NCI-H524 (cell line): Measurements from ENCODE around the gene NAT9.

Experiments
- DNase-seq, 2 experiments: peaks; one replicate each; lab custom pipeline; 2025; lab: John Stamatoyannopoulos, UW

Gene NAT9

DNA sequence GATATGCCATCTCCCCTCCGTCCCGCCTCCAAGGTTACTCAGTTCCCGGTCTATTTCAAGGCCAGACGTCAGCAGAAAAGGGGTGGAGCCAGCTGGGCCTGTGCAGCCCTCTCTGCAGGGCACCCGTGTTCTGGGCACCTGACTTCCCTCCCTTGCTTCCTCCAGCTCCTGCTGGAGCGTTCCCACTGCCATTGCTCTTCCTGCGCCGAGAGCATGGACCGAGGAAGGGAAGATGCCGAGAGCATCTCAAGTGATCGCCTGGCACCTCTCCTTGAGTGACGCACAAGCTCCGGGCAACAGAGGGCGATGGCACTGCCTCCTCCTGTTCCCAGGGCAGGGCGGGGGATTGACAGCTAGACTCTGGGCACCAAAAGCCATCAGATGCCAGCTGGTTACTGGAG lies 29.4 kb upstream of the NAT9 start:
- no peak for DNase-seq

DNA sequence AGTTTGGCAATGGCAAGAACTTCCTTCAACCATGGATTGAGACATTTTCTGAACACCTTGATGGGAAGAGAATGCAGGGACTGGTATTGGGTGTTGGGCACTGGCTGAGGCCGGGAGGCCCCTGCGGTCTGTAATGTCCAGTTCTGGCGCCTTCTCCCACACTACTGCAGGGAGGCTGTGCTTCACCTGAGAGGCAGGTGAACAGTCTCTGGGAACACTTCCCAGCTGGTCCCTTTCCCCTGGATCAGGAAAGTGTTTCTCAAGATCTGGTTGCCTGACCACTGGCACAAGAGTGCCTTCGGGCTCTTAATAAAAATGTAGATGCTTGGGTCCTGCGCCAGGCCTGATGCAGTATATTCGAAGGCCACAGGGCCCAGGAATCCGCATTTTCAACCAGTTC lies 28.5 kb upstream of the NAT9 start:
- DNase-seq: no peak

DNA sequence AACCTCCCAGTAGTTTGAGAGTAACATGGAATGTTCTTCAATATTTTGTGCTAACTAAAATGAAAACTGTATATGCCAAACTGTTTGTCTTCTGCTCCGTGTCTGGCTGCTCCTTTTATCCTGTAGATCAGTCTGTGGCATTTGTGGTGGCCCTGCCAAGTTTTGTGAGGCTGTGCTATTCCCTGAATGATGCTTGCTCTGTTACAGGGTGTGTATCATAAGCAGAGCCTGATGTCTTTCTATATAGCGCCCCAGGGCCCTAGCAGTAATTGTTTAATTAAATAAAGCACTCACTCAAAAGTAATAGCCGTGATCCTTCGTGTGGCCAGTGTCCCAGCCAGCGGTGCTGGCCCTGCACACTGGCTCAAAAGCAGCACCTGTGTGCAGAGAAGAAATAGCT lies 27.8 kb upstream of the NAT9 start:
- no peak for DNase-seq

DNA sequence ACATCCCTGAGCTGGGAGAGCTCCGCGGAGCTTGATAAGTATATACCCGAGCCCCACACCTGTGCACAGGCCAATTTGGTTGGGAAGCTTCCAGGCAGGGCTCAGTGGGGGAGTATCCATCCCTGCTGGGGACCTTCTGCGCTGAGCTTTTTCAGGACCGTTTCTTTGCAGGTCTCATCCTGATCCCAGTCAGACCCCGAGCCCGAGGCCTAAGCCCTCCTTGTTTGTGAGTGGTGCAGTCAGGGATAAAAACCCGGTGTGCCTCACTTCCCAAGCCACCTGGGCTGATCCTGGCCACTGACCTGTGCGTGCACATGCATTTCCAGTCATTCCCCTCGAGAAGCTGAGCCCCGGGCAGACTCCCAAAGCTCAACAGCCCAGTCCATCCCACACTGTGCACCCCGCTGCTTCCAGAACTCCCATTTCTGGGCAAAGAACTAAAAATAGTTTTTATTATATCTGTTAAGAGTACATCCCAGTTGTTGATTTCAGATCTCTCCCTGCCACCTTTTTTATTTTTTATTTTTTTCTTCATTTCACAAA lies 27.3 kb upstream of the NAT9 start:
- no peak for DNase-seq

DNA sequence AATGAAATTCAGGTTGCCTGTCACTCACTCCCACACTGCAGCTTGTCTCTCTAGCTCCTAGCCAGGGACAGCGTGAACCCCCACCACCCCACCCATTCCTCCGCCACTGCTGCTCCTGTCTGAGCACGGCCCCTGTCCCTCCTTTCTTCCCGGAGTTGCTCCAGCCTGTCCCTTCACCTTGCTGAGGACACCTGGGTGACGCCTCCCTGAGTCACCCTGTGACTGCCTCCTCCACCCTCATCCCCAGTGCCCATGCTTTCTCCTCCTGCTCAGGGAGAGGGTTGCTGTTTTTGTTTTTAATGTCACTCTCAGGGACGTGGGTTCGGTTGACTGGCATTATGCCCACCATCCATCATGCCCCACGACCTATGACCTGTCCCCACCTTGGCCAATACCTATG lies 25.8 kb upstream of the NAT9 start:
- DNase-seq: no peak

DNA sequence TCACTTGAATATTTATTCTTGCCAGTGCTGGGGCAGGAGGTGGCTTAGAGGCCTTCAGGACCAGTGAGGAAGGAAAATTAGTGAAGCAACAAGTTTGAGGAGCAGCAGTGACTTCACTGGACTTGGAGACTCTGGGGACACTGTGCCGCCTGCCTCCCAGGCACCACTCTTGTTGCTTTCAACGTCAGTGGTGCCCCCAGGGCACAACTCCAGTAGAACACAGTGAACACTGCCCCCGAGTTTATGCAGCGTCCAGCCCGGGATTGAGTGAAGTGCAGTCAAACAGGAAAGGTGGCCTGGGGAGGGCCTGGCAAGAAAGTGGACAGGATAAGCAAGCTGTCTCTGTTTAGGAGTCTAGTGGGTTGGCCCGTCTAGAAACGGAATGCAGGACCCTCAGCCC lies 24.4 kb upstream of the NAT9 start:
- DNase-seq: no peak

DNA sequence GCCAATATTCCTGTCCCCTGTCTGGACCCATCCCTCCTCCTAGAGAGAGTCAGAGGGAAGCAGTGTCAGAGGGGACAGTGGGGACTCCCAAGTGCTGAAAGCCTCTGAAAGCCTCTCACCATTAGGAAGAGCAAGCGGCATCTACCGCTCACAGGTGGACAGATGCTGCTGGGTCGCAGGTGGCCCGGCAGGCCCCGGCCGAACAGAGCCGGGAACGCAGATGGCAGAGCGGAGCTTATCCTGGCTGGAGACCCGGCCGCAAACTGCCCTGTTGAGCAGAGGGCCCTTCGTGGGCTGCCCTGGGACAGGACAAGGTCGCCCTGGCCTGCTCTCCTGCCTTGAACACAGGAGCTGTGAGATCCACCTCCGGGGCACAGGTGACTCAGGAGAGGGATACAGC lies 23.0 kb upstream of the NAT9 start:
- DNase-seq: no peak

DNA sequence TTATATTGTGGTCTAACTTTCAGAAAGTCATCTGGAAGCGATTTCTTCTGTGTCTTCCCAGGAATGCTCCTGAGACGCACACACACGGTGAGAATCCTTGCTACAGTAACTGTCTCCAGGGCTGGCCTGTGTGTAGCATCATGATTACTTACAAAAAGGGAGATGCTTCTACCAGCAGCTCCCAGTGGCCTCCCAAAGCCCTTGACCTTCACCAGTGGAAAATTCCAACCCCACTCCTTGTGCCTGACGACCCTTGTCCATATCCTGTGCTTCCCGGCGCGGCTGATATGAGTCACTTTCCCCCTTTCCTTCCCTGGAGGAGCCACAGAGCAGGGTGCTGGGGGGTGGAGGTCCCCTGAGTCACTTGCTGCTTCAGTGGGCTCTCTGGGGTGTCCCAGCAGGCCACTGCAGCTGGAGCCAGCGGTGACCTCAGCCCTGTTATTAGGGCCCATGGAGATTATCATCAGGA lies 22.1 kb upstream of the NAT9 start:
- DNase-seq: no peak

DNA sequence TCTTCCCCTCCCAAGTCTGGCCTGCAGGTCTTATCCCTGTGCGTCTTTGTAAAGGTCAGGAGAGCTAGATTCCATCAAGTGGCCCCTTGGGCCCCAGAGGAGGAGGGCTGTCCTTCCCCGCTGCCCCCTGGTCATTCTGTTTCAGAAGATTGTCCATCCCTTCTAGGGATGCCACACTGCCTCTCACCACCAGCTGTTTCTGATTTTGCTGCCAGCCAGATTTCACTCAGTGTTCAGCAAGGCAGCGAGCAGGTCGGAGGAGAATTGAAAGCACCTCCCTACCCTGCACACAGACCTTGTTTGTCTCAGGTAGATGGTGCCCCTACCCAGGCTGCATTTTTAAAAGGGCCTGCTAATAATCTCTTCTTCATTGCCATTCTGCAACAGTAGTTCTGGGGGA lies 21.7 kb upstream of the NAT9 start:
- no peak for DNase-seq

DNA sequence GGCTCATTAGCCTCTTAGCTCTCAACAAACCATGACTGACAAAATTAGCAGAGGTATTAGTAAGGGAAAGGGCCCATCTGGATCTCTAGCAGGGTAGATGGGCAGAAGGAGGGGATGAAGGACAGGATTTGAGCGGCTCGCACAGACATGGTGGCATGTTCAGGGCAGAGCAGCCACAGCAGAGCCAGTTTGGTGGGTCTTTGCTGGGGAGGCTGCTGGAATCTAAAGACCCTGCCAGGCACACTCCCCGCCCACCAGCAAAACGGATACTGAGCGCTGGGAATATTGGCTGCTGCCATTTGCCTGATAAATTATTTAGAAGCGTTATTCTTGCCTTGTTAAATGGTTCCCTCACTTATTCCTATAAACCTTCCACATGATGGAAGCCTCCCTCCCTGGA lies 20.7 kb upstream of the NAT9 start:
- peak in 1 of 2 experiments; percentile 47 for DNase-seq

DNA sequence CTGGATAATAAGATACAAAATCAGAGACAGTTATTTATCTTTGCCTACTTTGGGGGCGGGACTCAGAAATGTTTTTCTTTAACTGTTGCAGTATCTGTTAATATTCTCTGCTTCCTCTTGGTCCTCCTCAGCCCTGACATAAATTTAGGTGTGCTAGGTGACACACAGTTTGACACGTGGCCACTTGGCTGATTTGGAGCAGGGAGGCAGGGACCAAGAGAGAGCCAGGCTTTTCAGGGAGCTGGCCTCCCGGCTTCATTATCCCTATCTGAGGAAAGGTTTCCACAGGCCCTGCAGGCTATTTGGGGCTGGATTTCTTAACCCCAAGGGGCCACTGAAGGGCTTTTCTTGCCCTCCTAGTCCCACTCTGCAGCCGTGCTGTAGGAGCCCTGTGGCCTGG lies 20.1 kb upstream of the NAT9 start:
- no peak for DNase-seq

DNA sequence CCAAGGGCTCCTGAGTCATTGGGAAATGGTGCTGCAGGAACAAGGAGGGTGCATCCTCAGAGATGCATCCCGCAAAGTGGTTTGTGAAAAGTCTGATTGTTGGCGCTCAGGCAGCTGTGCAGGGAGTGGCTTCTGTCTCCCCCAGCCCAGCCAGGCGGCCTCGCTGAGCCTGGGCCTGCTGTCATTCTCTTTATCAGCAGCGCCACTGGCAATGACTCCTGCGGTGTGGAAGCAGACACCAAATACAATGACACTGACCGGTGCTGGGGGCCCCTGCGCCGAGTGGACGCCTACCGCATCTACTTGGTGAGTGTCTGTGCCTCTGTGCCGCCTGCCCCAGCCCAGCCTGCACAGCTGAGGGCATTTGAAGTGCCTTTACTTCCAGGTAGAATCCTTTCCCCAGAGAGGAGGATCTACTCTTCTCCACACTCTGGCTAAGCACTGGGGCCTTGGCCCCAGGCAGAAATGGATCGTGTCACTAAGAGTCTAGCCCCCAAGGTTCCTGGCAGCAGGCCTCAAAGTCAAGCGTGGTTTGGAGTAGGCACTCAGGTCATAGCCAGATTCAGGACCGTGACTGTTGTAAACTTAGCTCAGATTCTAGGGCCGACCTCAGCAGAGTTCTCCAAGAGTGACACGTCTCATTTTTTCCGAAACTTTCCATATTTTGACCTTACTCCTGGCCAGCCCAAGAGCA lies 19.3 kb upstream of the NAT9 start:
- no peak for DNase-seq

DNA sequence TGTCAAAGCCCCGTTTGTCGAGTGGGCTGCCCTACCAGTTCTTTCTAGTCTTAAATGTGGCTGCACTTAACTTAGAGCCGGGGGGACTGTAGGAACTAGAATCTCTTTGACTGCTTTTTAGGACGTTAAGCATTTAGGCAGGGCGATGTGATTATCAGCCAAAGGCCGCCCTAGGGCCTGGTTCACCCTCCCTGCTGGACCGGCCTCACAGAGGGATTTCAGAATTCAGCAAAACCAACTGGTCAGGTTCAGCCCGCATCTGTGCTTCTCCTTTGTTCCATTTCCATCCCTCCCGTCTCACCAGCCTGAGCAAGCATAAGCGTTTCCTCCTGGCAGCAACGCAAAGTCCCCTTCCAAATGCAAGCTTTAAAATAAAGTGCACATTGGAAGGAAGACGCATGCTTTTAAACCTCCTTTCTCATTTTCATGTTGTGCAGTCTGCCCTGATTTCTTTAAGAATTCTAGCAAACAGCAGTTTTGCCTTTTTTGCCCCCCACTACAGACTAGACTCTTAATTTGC lies 16.5 kb upstream of the NAT9 start:
- no peak for DNase-seq

DNA sequence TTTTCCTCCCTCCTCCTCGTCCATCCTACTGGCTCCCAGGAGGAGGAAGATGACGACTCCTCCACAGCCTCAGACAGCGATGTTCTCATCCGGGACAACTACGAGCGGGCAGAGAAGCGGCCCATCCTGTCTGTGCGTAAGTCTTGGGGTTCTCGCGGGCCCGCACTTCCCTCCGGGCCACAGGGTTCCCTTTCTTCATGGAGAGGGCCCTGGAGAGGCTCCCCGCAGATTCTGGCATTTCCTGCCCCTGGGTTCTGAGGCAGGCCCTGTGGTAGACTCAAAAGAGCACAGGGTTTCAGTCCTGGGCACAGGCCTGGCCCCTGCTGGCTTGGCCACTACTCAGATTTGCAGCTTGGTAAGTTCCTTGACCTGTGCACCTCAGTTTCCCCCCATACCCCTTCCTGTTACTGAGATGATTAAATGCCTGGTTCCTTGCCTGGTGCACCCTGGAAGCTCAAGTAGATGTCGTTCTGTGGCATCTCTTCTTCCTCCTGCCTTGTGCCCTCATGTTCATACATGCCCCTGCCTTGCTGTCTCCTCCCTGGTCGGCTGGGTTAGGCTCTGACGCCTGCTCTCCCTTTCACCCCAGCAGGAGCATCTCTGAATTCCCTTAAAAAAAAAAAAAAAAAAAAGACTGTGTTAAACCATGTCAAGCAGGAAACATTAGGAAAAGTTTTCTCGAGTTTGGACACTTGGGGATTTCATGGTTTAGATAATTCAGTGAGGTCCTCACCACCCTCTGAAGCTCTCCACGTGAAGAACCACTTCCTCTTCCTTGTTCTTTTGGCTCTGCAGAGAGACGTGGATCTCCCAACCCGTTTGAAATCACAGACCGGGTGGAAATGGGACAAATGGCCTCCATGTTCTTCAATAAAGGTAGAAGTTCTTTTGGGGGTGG lies 14.3 kb upstream of the NAT9 start:
- no peak for DNase-seq

DNA sequence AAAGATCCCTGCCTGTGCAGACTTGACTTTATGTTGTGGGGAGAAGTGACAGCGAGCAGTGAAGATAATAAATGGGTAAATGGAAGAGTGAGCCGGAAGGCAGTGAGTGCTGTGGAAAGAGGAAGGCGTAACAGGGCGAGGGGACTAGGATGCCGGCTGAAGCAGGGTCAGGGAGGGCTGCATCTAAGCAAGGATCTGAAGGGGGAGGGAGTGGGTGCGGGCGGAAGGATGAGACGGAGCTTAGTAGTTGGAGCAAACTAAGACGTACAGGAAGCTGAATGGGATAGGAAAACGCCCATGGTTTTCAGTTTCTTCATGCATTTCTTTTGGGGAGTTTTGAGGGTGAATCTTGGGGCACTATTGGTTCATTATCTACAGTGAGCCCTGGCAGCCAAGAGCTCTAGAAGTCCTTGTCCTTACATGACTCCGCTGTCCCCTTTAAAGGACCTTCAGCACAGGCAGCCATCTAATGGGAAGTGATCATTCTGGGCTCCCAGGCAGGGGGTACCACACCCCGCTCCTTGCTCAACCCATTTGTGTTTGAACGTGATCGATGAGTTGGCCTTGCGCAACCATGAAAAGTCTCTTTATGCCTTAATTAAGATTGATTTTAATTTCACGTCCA lies 10.4 kb upstream of the NAT9 start:
- no peak for DNase-seq

DNA sequence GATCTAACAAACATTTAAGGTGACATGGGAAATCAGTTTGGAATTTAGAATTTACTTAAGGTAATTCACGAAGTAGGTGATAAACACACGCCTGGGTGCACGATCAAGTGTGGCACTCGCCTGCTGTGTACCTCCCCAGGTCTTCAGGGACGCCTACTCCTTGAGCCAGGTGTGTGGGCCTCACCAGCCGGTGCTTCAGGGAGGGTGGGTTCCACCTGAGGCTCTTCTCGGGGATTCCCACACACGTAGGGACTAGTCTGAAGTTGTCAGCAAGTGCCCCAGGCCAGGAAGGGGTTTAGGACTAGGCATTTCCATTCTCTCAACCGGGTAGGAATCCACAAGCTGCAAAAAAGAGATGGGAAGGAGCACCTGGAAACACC lies 9.8 kb upstream of the NAT9 start:
- DNase-seq: no peak

DNA sequence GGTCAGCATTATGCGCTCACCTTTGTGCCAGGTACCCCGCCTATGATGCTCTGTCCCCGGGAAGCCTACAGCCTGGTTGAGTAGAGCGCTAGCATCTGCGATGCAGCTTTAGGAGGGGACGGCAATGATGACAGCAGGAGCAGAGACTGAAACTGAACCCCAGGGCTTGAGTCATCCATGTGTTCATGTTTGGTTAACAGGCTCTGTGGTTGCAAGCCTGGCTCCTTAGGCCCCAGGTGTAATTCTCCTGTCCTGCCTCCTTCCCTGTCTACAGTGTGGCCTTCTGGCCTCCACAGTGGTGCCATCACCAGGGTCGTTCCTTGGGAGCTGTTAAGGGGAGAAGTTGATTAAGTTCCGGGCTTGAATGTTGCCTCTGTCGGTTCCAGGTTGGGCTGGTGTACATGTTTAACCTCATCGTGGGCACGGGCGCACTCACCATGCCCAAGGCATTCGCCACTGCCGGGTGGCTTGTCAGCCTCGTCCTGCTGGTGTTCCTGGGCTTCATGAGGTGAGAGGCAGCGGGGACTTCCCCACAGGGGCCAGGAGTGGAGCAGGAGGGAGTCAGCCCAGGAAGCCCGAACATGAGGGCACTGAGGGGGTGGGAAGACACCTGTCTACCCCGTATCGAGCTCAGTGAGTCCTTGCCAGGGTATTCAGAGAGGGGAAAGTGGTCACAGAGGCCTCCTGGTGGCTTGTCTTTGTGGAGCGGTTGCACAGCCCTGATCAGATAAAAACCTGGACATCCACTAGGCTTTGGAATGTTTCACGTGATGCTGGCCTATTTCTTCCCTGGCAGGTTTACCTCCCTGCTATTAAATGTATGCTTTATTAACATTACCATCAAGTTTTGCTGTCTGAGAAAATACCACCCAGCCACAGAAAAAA lies 9.2 kb upstream of the NAT9 start:
- no peak for DNase-seq

DNA sequence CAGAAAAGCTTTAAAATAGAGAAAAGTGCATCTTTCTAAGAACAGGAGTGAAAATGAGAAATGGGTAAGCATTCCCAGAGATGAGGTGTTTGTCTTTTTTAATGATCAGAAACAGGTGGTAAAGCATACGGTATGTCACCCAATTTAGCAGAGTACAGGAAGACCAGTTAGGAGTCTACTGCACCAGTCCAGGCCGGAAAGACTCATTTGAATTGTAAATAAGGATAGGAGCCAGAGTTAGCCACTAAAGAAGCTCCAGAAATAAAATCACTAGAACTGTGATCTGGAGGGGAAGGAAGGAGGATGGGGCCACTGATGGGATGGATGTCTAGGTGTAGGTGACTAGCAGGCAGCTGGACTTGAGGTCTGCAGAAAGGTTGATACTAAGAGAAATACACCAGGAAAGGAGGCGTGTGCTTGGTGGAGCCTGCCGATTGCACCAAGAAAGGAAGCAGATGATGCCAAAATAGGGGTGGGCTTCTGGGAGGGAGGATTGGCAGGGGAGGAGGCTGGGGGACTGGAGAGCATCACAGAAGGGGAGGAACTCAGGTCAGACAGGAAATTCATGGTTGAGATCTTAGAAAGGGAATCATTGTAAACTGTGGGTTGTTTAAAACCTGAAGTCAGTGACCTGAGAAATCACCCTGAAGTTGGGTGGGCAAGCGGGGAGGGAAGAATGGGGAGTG lies 8.1 kb upstream of the NAT9 start:
- DNase-seq: no peak

DNA sequence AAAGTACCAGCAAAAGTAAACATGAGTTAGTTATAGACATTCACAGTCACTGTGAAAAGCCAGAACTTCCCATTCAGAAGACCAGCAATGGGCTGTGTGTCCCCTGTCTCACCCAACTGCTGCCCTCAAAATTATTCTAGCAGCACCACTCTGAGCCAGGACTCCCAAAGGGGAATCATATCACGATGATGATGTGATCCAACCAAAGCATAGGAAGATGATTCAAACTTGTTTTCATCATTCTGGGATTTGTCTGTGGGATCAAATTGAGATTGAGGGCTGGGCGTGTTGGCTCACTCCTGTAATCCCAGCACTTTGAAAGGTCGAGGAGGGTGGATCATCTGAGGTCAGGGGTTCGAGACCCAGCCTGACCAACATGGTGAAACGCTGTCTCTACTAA lies 6.4 kb upstream of the NAT9 start:
- no peak for DNase-seq

DNA sequence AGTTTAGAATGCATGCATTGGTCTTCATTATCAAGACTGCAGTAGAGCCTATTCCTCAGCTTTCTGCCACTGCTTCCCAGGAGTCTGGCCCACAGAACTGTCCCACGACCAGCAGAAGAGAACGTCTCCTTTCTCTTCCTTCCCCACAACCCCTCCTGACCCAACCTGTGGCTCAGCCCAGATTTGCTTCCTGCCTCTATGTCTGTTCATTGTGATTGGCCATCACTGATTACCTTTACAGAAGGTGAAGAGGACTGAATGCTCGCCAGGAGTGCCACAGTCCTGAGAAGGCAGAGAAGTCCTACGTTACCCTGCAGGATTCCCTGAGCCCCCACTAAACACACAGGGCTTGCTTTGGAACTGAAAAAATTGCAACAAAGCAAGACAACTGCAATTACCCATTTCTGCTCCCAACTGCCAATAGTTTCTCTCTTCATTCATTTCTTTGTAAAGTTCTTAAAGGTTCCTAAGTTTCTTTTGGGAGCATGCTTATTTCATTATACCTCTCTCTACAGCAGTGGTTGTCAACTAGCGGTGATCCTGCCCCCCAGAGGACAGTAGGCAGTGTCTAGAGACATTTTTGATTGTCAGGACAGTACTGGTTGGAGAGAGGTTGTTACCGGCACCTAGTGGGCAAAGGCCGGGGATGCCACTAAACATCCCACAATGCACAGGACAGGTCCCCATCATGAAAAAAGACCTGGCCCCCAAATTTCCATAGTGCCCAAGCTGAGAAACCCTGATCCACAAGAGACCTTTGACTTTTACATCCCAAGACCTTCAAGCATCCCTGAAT lies 4.5 kb upstream of the NAT9 start:
- peak; percentile 81 to 88 for DNase-seq
